Sigmoid colon (tissue), 7 donors: Measurements from ENCODE around the gene OXLD1. TPM values are rescaled to one million over a fixed set of nuclear protein-coding genes. Genes with fewer than 3 reads are reported as not detected.

Experiments used
- DNase-seq: peaks from one replicate; pipeline ENCODE4 v3.0.0-alpha.2; 2019
- H3K27ac ChIP-seq, 4 donors: fragments of 200-600 bp; sonication (generic); one replicate each; pipeline ENCODE4 v1.5.1; 2016 to 2019; ENCODE audit warnings: mild to moderate bottlenecking in 1 of 4
- H3K27me3 ChIP-seq, 3 donors: fragments of 200-600 bp; sonication (generic); one replicate each; pipeline ENCODE4 v1.5.1; 2019; ENCODE audit warnings: mild to moderate bottlenecking in 1 of 3
- H3K36me3 ChIP-seq, 4 donors: fragments of 200-600 bp; sonication (generic); one replicate each; pipeline ENCODE4 v1.5.1; 2016 to 2019
- H3K4me1 ChIP-seq, 4 donors: fragments of 200-600 bp; sonication (generic); one replicate each; pipeline ENCODE4 v1.5.1; 2017 to 2019
- H3K4me3 ChIP-seq, 4 donors: fragments of 200-600 bp; sonication (generic); one replicate each; pipeline ENCODE4 v1.5.1; 2017 to 2019; ENCODE audit warnings: mild to moderate bottlenecking in 2 of 4, moderate library complexity in 1 of 4
- H3K9me3 ChIP-seq, 4 donors: fragments of 200-600 bp in 3 of 4; sonication (generic) in 3 of 4; one replicate each; pipeline versions ENCODE4 v1.5.1 to v1.6.1; 2013 to 2019
- EP300 ChIP-seq, 4 donors: sonication (generic); formaldehyde crosslinking; IDR thresholded peaks; one replicate each; pipeline ENCODE4 v1.6.1; 2017; ENCODE audit warnings: antibody characterized with exemption in 4 of 4
- POLR2A ChIP-seq, 2 donors: fragments of 450-650 bp; IDR thresholded peaks; one replicate each; pipeline ENCODE4 v1.6.1; 2016; ENCODE audit warnings: antibody characterized with exemption in 2 of 2, mild to moderate bottlenecking in 2 of 2, moderate library complexity in 2 of 2
- POLR2AphosphoS5 ChIP-seq, 4 donors: sonication (generic); formaldehyde crosslinking; IDR thresholded peaks; one replicate each; pipeline ENCODE4 v1.6.1; 2017; ENCODE audit warnings: antibody characterized with exemption in 4 of 4
- WGBS, 2 donors: extraction: QIAGEN DNeasy Blood & Tissue Kit; methylation state at CpG; one replicate each; pipeline ENCODE4 v1.1.7; 2013; 5-methylcytosine and 5-hydroxymethylcytosine counted together
- intact Hi-C: fragments of 100-400 bp; cut with DNase I; formaldehyde crosslinking; loops from one replicate; pipeline ENCODE4 v1.15.1; 2023
- polyA plus RNA-seq, 3 donors: library from polyadenylated mRNA; stranded (reverse); fragments of 200-250 nt; gene quantifications; one replicate each; pipeline ENCODE4 v1.2.3, GENCODE V29; 2013
- total RNA-seq, 4 donors: library from RNA; depleted of rRNA; stranded (reverse); fragments of >200 nt; gene quantifications; one replicate each; pipeline ENCODE4 v1.1.0, GENCODE V29; 2016
- TF ChIP-seq, protein P1 (sequence below), 4 experiments: fragments of 450-650 bp in 3 of 4; fragments of 200-600 bp in 1 of 4; IDR thresholded peaks; one replicate each; pipeline ENCODE4 v1.5.1; 2016 to 2019; ENCODE audit warnings: antibody characterized with exemption in 4 of 4, mild to moderate bottlenecking in 3 of 4, moderate library complexity in 2 of 4
- donor health status: healthy with polysubstance abuse.
- donor health status: Bipolar disorder and iron deficiency.
- donor health status: healthy.

OXLD1 gene
- total and polyA plus RNA-seq, 7 donors = 14.4 to 57.5 (median 36.2) TPM

DNA sequence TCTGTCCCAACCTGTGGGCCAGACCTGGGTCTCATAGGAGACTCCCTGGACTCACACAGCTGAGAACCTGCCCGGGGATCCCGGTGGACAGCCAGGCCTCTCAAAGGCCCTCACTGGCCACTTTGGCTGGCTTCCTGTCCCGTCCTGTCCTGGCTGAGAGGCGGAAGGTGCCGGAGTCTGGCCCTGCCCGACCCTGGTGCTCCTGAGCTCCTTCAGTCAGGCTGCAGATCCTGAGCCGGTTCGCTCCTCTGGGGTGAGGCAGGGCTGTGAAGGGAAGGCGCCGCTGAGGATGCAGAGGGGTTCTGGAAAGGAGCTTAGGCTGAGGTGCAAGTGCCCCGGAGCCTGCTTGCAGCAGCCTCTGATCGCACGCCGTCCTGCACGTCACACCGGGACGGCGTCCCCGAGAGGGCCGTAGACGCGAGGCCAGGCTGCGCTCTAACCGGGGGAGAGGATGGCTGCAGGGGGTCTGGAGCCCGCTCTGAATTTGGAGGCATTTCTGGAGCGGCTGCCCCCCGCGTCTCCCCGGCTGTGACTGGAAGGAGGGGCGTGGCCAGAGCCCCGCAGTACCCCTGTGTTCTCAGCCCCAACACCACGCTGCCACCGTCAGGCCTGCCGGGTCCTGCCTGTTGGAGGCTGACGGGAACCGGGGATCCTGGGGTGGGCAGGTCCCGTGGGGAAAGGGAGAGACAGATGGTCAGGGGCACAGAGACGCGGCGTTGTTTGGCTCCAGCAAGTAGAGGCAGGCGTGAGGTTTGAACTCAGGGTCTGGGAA lies 21.6 kb upstream of the OXLD1 start:
- 95 to 96% methylated on average over 41 of the region's 41 CpGs for WGBS, 2 donors

DNA sequence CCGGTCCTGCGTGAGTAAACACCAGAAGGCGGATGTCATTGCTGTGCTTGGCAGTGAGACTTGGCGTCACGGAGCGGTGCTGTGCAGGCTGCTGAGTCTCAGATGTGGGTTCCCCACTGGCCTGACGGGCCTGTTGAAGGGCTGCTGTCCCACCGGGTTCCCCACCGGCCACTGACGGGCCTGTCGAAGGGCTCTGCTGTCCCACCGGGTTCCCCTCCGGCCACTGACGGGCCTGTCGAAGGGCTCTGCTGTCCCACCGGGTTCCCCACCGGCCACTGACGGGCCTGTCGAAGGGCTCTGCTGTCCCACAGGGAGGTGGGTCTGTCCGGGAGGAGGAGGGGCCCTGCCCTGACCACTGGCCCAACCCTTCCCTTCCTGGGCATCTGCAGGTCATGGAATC lies 20.2 kb upstream of the OXLD1 start:
- no peak for DNase-seq
- Histone ChIP-seq H3K27ac (no peak overlapping the region), H3K4me3 (no peak overlapping the region), H3K4me1 (peaks cover 0 to 32% (median 31%) of the 10 kb centered on the region in 4 donors), H3K27me3 (no peaks in the 10 kb centered on the region), H3K36me3 (peaks cover 16 to 57% (median 54%) of the 10 kb centered on the region in 4 donors), H3K9me3 (no peaks in the 10 kb centered on the region)
- no peak for TF ChIP-seq EP300 (IDR thresholded peaks at IDR 0.05)
- TF ChIP-seq, protein P1, sequence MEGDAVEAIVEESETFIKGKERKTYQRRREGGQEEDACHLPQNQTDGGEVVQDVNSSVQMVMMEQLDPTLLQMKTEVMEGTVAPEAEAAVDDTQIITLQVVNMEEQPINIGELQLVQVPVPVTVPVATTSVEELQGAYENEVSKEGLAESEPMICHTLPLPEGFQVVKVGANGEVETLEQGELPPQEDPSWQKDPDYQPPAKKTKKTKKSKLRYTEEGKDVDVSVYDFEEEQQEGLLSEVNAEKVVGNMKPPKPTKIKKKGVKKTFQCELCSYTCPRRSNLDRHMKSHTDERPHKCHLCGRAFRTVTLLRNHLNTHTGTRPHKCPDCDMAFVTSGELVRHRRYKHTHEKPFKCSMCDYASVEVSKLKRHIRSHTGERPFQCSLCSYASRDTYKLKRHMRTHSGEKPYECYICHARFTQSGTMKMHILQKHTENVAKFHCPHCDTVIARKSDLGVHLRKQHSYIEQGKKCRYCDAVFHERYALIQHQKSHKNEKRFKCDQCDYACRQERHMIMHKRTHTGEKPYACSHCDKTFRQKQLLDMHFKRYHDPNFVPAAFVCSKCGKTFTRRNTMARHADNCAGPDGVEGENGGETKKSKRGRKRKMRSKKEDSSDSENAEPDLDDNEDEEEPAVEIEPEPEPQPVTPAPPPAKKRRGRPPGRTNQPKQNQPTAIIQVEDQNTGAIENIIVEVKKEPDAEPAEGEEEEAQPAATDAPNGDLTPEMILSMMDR (IDR thresholded peaks at IDR 0.05) = no peak
- TF ChIP-seq POLR2AphosphoS5 (IDR thresholded peaks at IDR 0.05) = no peak
- TF ChIP-seq POLR2A (IDR thresholded peaks at IDR 0.05) = no peak
- intact Hi-C loops = no loop called here
- whole genome bisulfite sequencing, 2 donors = 94 to 95% methylated on average over 20 of the region's 20 CpGs

More for the DNA sequence above, 21.6 kb upstream of the OXLD1 start:
- intact Hi-C loops = no loop called here
- H3K36me3 ChIP-seq = peaks cover 27 to 70% (median 67%) of the 10 kb centered on the region in 4 donors
- TF ChIP-seq EP300 (IDR thresholded peaks at IDR 0.05) (no peak), POLR2A (IDR thresholded peaks at IDR 0.05) (no peak), POLR2AphosphoS5 (IDR thresholded peaks at IDR 0.05) (no peak)
- TF ChIP-seq, protein P1 (IDR thresholded peaks at IDR 0.05) = no peak
- no peak overlapping the region for H3K27ac ChIP-seq
- peaks cover 0 to 20% (median 19%) of the 10 kb centered on the region in 4 donors for H3K4me1 ChIP-seq
- no peak overlapping the region for H3K4me3 ChIP-seq
- H3K27me3 ChIP-seq = no peaks in the 10 kb centered on the region
- no peaks in the 10 kb centered on the region for H3K9me3 ChIP-seq
- DNase-seq = no peak

DNA sequence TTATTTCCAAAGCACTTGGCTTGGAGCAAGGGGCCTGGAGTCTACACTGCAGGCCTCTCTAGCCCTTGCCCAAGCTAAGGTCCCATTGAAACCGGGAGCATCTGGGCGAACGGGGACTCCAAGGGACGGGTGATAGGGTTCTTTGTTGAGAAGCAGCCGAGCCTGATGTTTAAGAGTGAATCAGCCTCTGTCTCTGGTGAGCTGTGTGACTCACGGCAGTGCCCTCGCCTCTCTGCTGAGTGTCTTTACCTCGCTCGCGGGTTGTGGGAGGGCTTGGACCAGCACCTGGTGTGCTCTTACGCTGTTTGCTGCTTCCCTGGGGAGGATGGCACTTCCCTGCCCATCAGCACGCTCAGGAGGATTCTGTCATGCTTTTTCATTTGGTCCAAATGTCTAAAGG lies 18.7 kb upstream of the OXLD1 start:
- Histone ChIP-seq H3K4me1 (peaks cover 0 to 32% (median 31%) of the 10 kb centered on the region in 4 donors), H3K4me3 (peak overlapping the region in 3 of 4 donors; percentile 81 to 97 (median 92)), H3K36me3 (peaks cover 12 to 52% (median 40%) of the 10 kb centered on the region in 4 donors), H3K9me3 (no peaks in the 10 kb centered on the region), H3K27me3 (no peaks in the 10 kb centered on the region), H3K27ac (peak overlapping the region in 1 of 4 donors; percentile 81)
- 75 to 80% methylated on average over 12 of the region's 12 CpGs for WGBS, 2 donors
- DNase-seq = no peak
- TF ChIP-seq EP300 (IDR thresholded peaks at IDR 0.05) = no peak
- no peak for TF ChIP-seq POLR2A (IDR thresholded peaks at IDR 0.05)
- no peak for TF ChIP-seq POLR2AphosphoS5 (IDR thresholded peaks at IDR 0.05)
- TF ChIP-seq, protein P1 (IDR thresholded peaks at IDR 0.05) = no peak
- intact Hi-C loops = loop anchor here (2.0 kb wide), 1 partner anchor 18 kb away; the partner anchor contains the start of gene MRPL12

DNA sequence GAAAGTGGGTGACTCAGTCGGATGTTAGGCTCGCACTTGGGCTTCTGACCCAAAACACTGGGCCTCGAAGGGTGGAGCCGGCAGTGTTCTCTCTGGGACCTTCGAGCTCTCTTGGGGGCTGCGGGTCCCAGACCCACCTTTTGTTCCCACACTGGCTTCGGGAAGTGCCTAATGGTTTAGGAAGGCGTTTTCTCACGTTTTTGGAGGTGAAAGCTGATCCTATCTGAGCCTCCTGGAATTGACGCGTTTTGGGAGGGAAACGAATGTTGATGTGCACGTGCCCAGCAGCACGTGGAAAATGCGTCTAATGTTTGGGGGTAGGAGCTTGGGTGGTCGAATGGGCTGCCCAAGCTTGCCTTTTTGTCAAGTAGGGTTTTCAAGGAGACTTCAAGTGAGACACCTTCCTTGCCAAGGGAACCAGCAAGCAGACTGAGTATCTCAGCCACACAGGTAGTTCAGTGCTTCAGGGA lies 18.1 kb upstream of the OXLD1 start:
- no peak for DNase-seq
- Histone ChIP-seq H3K9me3 (no peaks in the 10 kb centered on the region), H3K4me1 (peaks cover 0 to 32% (median 31%) of the 10 kb centered on the region in 4 donors), H3K36me3 (peaks cover 12 to 49% (median 34%) of the 10 kb centered on the region in 4 donors), H3K27me3 (no peaks in the 10 kb centered on the region), H3K27ac (peak overlapping the region; percentile 80 to 93 (median 84)), H3K4me3 (peak overlapping the region; percentile 75 to 97 (median 86))
- intact Hi-C loops = loop anchor here (2.0 to 5.0 kb wide), 2 partner anchors 18 to 47 kb away; partner anchors contain the start of genes MRPL12, NPLOC4 and TSPAN10
- WGBS, 2 donors = 2 to 6% methylated on average over 16 of the region's 16 CpGs
- TF ChIP-seq, protein P1 (IDR thresholded peaks at IDR 0.05) = no peak
- no peak for TF ChIP-seq EP300 (IDR thresholded peaks at IDR 0.05)
- TF ChIP-seq POLR2AphosphoS5 (IDR thresholded peaks at IDR 0.05) = no peak
